Type B pancreatic cell (in vitro differentiated cells): Measurements from ENCODE around the gene ZSCAN10. TPM values are rescaled to one million over a fixed set of nuclear protein-coding genes. Genes with fewer than 3 reads are reported as not detected.

ENCODE experiments used
- DNase-seq: peaks from one replicate; pipeline ENCODE4 v3.0.0; 2021; ENCODE audit warnings: mixed read lengths; ENCODE audit not compliant: unreplicated experiment; ENCODE audit errors: extremely low spot score
- H3K27ac Mint-ChIP-seq: 2 replicates; pipeline ENCODE4 v1.8.0; 2021; ENCODE audit warnings: mild to moderate bottlenecking, mixed read lengths
- H3K27me3 Mint-ChIP-seq: 2 replicates; pipeline ENCODE4 v1.8.0; 2021; ENCODE audit warnings: mixed read lengths
- H3K36me3 Mint-ChIP-seq: 2 replicates; pipeline ENCODE4 v1.8.0; 2021; ENCODE audit warnings: mixed read lengths
- H3K4me1 Mint-ChIP-seq: one replicate; pipeline ENCODE4 v1.8.0; 2021; ENCODE audit warnings: mixed read lengths; ENCODE audit not compliant: unreplicated experiment
- H3K4me3 Mint-ChIP-seq: 2 replicates; pipeline ENCODE4 v1.8.0; 2021; ENCODE audit warnings: mild to moderate bottlenecking, mixed read lengths
- H3K9me3 Mint-ChIP-seq: 2 replicates; pipeline ENCODE4 v1.8.0; 2021; ENCODE audit warnings: mixed read lengths
- CTCF ChIP-seq: fragments of 200-600 bp; sonication (generic); conservative IDR thresholded peaks from 2 replicates; pipeline ENCODE4 v1.5.0; 2021; ENCODE audit warnings: antibody characterized with exemption, mild to moderate bottlenecking
- total RNA-seq: library from RNA; stranded (reverse); gene quantifications from 2 replicates; pipeline ENCODE4 v1.2.1, GENCODE V29; 2021; ENCODE audit warnings: low replicate concordance

Gene ZSCAN10
- total RNA-seq, 1 donor from 2014 or later = not detected

DNA sequence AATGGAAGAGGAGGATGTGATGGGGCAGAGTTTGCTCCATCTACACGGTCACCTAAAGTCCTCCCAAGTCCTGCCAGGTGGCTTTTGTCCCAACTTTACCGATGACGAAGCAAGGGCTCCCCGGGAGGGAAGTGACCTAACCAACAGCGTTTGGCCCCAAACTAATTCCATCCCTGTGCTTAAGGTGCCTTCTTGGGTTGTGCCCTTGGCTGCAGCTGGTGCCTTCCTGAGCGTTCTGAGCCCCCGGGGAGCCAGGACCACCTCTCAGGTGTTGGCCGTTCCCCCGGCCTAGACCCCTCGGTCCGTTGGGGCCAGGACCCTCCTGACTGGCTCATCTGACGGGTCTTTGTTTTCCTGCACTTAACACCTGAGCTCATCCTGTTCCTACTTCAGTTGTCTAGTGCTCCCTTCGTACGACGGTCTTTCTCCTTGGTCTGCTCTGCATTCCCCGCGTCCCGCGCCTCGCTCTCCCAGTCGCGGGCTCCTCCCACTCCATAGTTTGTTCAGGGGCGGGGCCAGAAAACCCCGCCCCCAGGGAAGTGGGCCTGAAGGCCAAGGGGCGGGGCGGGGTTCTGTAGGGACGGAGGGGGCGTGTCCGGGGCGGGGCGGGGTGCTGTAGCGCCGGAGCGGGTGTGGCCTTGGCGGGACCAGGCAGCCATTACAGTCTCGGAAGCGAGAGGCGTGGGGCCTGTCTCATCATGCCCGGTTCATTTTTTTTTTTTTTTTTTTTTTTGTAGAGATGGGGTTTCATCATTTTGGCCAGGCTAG lies 822 bp upstream of the ZSCAN10 start:
- Mint-ChIP-seq H3K4me1 (peaks cover 23% of the 10 kb centered on the region), H3K9me3 (no peaks in the 10 kb centered on the region), H3K27ac (peak overlapping the region; percentile 54), H3K27me3 (peaks cover 52% of the 10 kb centered on the region), H3K4me3 (peak overlapping the region; percentile 86), H3K36me3 (no peaks in the 10 kb centered on the region)
- peak; percentile 91 for DNase-seq
- TF ChIP-seq CTCF = no peak

DNA sequence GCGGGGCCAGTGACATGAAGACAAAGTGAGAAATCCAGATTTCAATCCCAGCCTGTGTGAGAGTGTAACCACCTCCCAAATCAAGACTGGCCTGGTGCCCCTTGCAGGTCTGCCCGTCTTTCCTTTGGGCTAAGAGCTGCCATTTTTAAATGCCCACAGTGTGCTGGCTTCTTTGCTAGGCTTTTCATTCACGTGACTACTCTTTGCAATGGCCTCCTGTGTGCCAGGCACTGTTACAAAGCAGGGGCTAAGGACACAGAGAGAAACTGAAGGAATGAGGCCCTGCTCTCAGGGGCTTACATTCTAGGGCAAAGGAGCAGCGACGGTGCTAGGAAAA lies 269 bp upstream of the ZSCAN10 start:
- no peak for DNase-seq
- peaks cover 23% of the 10 kb centered on the region for H3K4me1 Mint-ChIP-seq

GRCh38 chr16:3097266-3097665 lies 1.8 kb downstream of the ZSCAN10 start:
- H3K4me1 Mint-ChIP-seq = peaks cover 22% of the 10 kb centered on the region
- H3K36me3 Mint-ChIP-seq = no peaks in the 10 kb centered on the region
- DNase-seq = no peak
- no peak overlapping the region for H3K27ac Mint-ChIP-seq
- no peak for TF ChIP-seq CTCF
- no peaks in the 10 kb centered on the region for H3K9me3 Mint-ChIP-seq
- no peak overlapping the region for H3K4me3 Mint-ChIP-seq
- peaks cover 58% of the 10 kb centered on the region for H3K27me3 Mint-ChIP-seq

More for the DNA sequence above, 269 bp upstream of the ZSCAN10 start:
- no peak for TF ChIP-seq CTCF
- no peak overlapping the region for H3K27ac Mint-ChIP-seq
- H3K9me3 Mint-ChIP-seq = no peaks in the 10 kb centered on the region
- H3K36me3 Mint-ChIP-seq = no peaks in the 10 kb centered on the region
- no peak overlapping the region for H3K4me3 Mint-ChIP-seq
- peaks cover 56% of the 10 kb centered on the region for H3K27me3 Mint-ChIP-seq

- Mint-ChIP-seq H3K4me3 (no peak overlapping the region), H3K36me3 (no peaks in the 10 kb centered on the region), H3K27ac (no peak overlapping the region), H3K27me3 (peaks cover 52% of the 10 kb centered on the region), H3K4me1 (peaks cover 17% of the 10 kb centered on the region), H3K9me3 (no peaks in the 10 kb centered on the region)
- DNase-seq = no peak
- no peak for TF ChIP-seq CTCF
Observed at GRCh38 chr16:3096362-3096761, 2.7 kb downstream of the ZSCAN10 start.

DNA sequence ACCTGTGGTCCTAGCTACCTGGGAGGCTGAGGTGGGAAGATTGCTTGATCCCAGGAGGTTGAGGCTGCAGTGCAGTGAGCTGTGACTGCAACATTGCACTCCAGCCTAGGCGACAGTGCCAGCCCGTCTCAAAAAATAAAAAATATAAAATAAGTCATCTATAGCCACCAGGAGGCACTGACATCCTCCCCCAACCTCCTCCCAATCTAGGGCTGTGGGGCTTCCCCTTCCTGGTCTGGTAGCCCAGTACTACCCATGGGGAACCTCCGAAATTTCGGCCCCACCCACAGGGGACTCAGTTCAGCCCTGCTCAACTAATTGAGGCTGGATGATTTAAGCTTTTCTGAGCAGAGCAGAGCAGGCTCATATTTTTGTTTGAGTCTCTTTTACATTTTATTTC lies 3.2 kb downstream of the ZSCAN10 start:
- H3K27ac Mint-ChIP-seq = no peak overlapping the region
- DNase-seq = no peak
- no peaks in the 10 kb centered on the region for H3K9me3 Mint-ChIP-seq
- peak; percentile 35 for TF ChIP-seq CTCF
- H3K36me3 Mint-ChIP-seq = no peaks in the 10 kb centered on the region
- H3K4me3 Mint-ChIP-seq = no peak overlapping the region
- H3K27me3 Mint-ChIP-seq = peaks cover 48% of the 10 kb centered on the region
- H3K4me1 Mint-ChIP-seq = peaks cover 13% of the 10 kb centered on the region
